ENCODE measurements around the gene PCED1B. TPM values are rescaled to one million over a fixed set of nuclear protein-coding genes. Genes with fewer than 3 reads are reported as not detected.

The PCED1B gene
- total RNA-seq, 5 donors from 2014 or later (not counting 1 experiment from before 2014, with no cell fraction given), result 53.7 to 159 (median 119) TPM

- Mint-ChIP-seq H3K27ac (no peak overlapping the region), H3K27me3 (no peaks in the 10 kb centered on the region), H3K36me3 (peaks cover 38% of the 10 kb centered on the region), H3K9me3 (no peaks in the 10 kb centered on the region), H3K4me1 (peaks cover 3 to 8% (median 4%) of the 10 kb centered on the region in 3 donors), H3K4me3 (no peak overlapping the region)
- CTCF ChIA-PET, result no interaction called here
- Histone ChIP-seq H3K36me3 (ENCODE audit: control insufficient read depth in 2 of 2, extremely low read depth in 1 of 2, insufficient read depth in 1 of 2, low read length in 1 of 2) (peaks cover 0 to 3% of the 10 kb centered on the region in 2 donors), H3K4me1 (ENCODE audit: control insufficient read depth in 1 of 2, extremely low read depth in 1 of 2, insufficient read depth in 2 of 2, low read length in 2 of 2) (no peaks in the 10 kb centered on the region), H3K9me3 (no peaks in the 10 kb centered on the region), H3K27ac (ENCODE audit: low read length) (no peak overlapping the region), H3K27me3 (replicated peaks in 1 of 2; ENCODE audit: control insufficient read depth in 2 of 2, extremely low read depth in 1 of 2, insufficient read depth in 2 of 2, low read length in 1 of 2) (no peaks in the 10 kb centered on the region), H3K4me3 (ENCODE audit: control insufficient read depth in 1 of 2, extremely low read depth in 1 of 2, low read length in 1 of 2) (no peak overlapping the region)
- ATAC-seq (replicated peaks in 1 of 4), result no peak
- DNase-seq, result no peak
- POLR2A ChIA-PET, result interaction anchor here (0.5 to 0.7 kb wide), 2 partner anchors 11 to 1282 kb away, joined by 3 to 4 read pairs; no protein-coding TSS in a partner anchor
- no CpG with 5 or more reads among the region's 5 CpGs for WGBS (ENCODE audit: insufficient coverage)
Observed at GRCh38 chr12:47131011-47131410, 51.6 kb downstream of the PCED1B start.

- Histone ChIP-seq H3K27ac (ENCODE audit: low read length) (no peak overlapping the region), H3K4me1 (ENCODE audit: control insufficient read depth in 1 of 2, extremely low read depth in 1 of 2, insufficient read depth in 2 of 2, low read length in 2 of 2) (no peaks in the 10 kb centered on the region), H3K36me3 (ENCODE audit: control insufficient read depth in 2 of 2, extremely low read depth in 1 of 2, insufficient read depth in 1 of 2, low read length in 1 of 2) (peaks cover 0 to 13% of the 10 kb centered on the region in 2 donors), H3K9me3 (no peaks in the 10 kb centered on the region), H3K27me3 (replicated peaks in 1 of 2; ENCODE audit: control insufficient read depth in 2 of 2, extremely low read depth in 1 of 2, insufficient read depth in 2 of 2, low read length in 1 of 2) (no peaks in the 10 kb centered on the region), H3K4me3 (ENCODE audit: control insufficient read depth in 1 of 2, extremely low read depth in 1 of 2, low read length in 1 of 2) (no peak overlapping the region)
- no peak for ATAC-seq (replicated peaks in 1 of 4)
- H3K4me3 Mint-ChIP-seq, result no peak overlapping the region
- DNase-seq, result no peak
- H3K9me3 Mint-ChIP-seq, result no peaks in the 10 kb centered on the region
- peaks cover 44% of the 10 kb centered on the region for H3K36me3 Mint-ChIP-seq
- ChIA-PET CTCF (interaction anchor here in 1 of 2 donors (0.8 kb wide), 1 partner anchor 109 kb away, joined by 3 read pairs; no protein-coding TSS in a partner anchor), POLR2A (no interaction called here)
- H3K27me3 Mint-ChIP-seq, result no peaks in the 10 kb centered on the region
- WGBS (ENCODE audit: insufficient coverage), result no CpG with 5 or more reads among the region's 3 CpGs
- peaks cover 2 to 8% (median 6%) of the 10 kb centered on the region in 3 donors for H3K4me1 Mint-ChIP-seq
- H3K27ac Mint-ChIP-seq, result peak overlapping the region in 1 of 2 donors; percentile 8
Observed at GRCh38 chr12:47134005-47134404, 54.6 kb downstream of the PCED1B start.

GRCh38 chr12:47135578-47135977 is 56.2 kb downstream of the PCED1B start:
- no peaks in the 10 kb centered on the region for H3K27me3 Mint-ChIP-seq
- H3K4me1 ChIP-seq (ENCODE audit: control insufficient read depth in 1 of 2, extremely low read depth in 1 of 2, insufficient read depth in 2 of 2, low read length in 2 of 2), result no peaks in the 10 kb centered on the region
- CTCF ChIA-PET, result no interaction called here
- H3K9me3 ChIP-seq, result no peaks in the 10 kb centered on the region
- H3K4me3 ChIP-seq (ENCODE audit: control insufficient read depth in 1 of 2, extremely low read depth in 1 of 2, low read length in 1 of 2), result no peak overlapping the region
- DNase-seq (no peak), ATAC-seq (replicated peaks in 1 of 4) (no peak)
- POLR2A ChIA-PET, result no interaction called here
- no peak overlapping the region for H3K27ac Mint-ChIP-seq
- H3K9me3 Mint-ChIP-seq, result peaks cover 0 to 5% (median 0%) of the 10 kb centered on the region in 3 donors
- H3K36me3 ChIP-seq (ENCODE audit: control insufficient read depth in 2 of 2, extremely low read depth in 1 of 2, insufficient read depth in 1 of 2, low read length in 1 of 2), result peaks cover 0 to 13% of the 10 kb centered on the region in 2 donors
- no peak overlapping the region for H3K4me3 Mint-ChIP-seq
- peaks cover 56% of the 10 kb centered on the region for H3K36me3 Mint-ChIP-seq
- 100% methylated on average over 6 of the region's 7 CpGs for WGBS (ENCODE audit: insufficient coverage)
- no peak overlapping the region for H3K27ac ChIP-seq (ENCODE audit: low read length)
- no peaks in the 10 kb centered on the region for H3K27me3 ChIP-seq (replicated peaks in 1 of 2; ENCODE audit: control insufficient read depth in 2 of 2, extremely low read depth in 1 of 2, insufficient read depth in 2 of 2, low read length in 1 of 2)
- H3K4me1 Mint-ChIP-seq, result peaks cover 7 to 14% (median 10%) of the 10 kb centered on the region in 3 donors

- Histone ChIP-seq H3K27me3 (replicated peaks in 1 of 2; ENCODE audit: control insufficient read depth in 2 of 2, extremely low read depth in 1 of 2, insufficient read depth in 2 of 2, low read length in 1 of 2) (no peaks in the 10 kb centered on the region), H3K27ac (ENCODE audit: low read length) (no peak overlapping the region), H3K4me1 (ENCODE audit: control insufficient read depth in 1 of 2, extremely low read depth in 1 of 2, insufficient read depth in 2 of 2, low read length in 2 of 2) (no peaks in the 10 kb centered on the region), H3K9me3 (no peaks in the 10 kb centered on the region), H3K36me3 (ENCODE audit: control insufficient read depth in 2 of 2, extremely low read depth in 1 of 2, insufficient read depth in 1 of 2, low read length in 1 of 2) (peaks cover 0 to 30% of the 10 kb centered on the region in 2 donors), H3K4me3 (ENCODE audit: control insufficient read depth in 1 of 2, extremely low read depth in 1 of 2, low read length in 1 of 2) (no peak overlapping the region)
- peaks cover 60% of the 10 kb centered on the region for H3K36me3 Mint-ChIP-seq
- CTCF ChIA-PET, result no interaction called here
- no peak overlapping the region for H3K4me3 Mint-ChIP-seq
- POLR2A ChIA-PET, result no interaction called here
- H3K4me1 Mint-ChIP-seq, result peaks cover 15 to 21% (median 16%) of the 10 kb centered on the region in 3 donors
- 100% methylated on average over 1 of the region's 2 CpGs for WGBS (ENCODE audit: insufficient coverage)
- no peaks in the 10 kb centered on the region for H3K27me3 Mint-ChIP-seq
- no peak overlapping the region for H3K27ac Mint-ChIP-seq
- H3K9me3 Mint-ChIP-seq, result peaks cover 0 to 8% (median 0%) of the 10 kb centered on the region in 3 donors
- DNase-seq, result no peak
- no peak for ATAC-seq (replicated peaks in 1 of 4)
Observed at GRCh38 chr12:47139000-47139681, 59.7 kb downstream of the PCED1B start.

GRCh38 chr12:47141459-47141858 is 62.0 kb downstream of the PCED1B start:
- Mint-ChIP-seq H3K4me3 (no peak overlapping the region), H3K4me1 (peaks cover 29 to 40% (median 36%) of the 10 kb centered on the region in 3 donors), H3K27ac (no peak overlapping the region), H3K9me3 (peaks cover 0 to 8% (median 0%) of the 10 kb centered on the region in 3 donors), H3K27me3 (no peaks in the 10 kb centered on the region), H3K36me3 (peaks cover 52% of the 10 kb centered on the region)
- no peaks in the 10 kb centered on the region for H3K9me3 ChIP-seq
- CTCF ChIA-PET, result no interaction called here
- no peaks in the 10 kb centered on the region for H3K27me3 ChIP-seq (replicated peaks in 1 of 2; ENCODE audit: control insufficient read depth in 2 of 2, extremely low read depth in 1 of 2, insufficient read depth in 2 of 2, low read length in 1 of 2)
- DNase-seq (no peak), ATAC-seq (replicated peaks in 1 of 4) (peak in 1 of 4 experiments; percentile 20)
- POLR2A ChIA-PET, result no interaction called here
- H3K36me3 ChIP-seq (ENCODE audit: control insufficient read depth in 2 of 2, extremely low read depth in 1 of 2, insufficient read depth in 1 of 2, low read length in 1 of 2), result peaks cover 0 to 27% of the 10 kb centered on the region in 2 donors
- H3K4me1 ChIP-seq (ENCODE audit: control insufficient read depth in 1 of 2, extremely low read depth in 1 of 2, insufficient read depth in 2 of 2, low read length in 2 of 2), result peaks cover 0 to 13% of the 10 kb centered on the region in 2 experiments
- no peak overlapping the region for H3K27ac ChIP-seq (ENCODE audit: low read length)
- no peak overlapping the region for H3K4me3 ChIP-seq (ENCODE audit: control insufficient read depth in 1 of 2, extremely low read depth in 1 of 2, low read length in 1 of 2)

GRCh38 chr12:47144769-47145168 is 65.3 kb downstream of the PCED1B start:
- Histone ChIP-seq H3K27me3 (replicated peaks in 1 of 2; ENCODE audit: control insufficient read depth in 2 of 2, extremely low read depth in 1 of 2, insufficient read depth in 2 of 2, low read length in 1 of 2) (no peaks in the 10 kb centered on the region), H3K27ac (ENCODE audit: low read length) (peak overlapping the region; percentile 15), H3K36me3 (ENCODE audit: control insufficient read depth in 2 of 2, extremely low read depth in 1 of 2, insufficient read depth in 1 of 2, low read length in 1 of 2) (peaks cover 0 to 17% of the 10 kb centered on the region in 2 donors), H3K9me3 (no peaks in the 10 kb centered on the region), H3K4me1 (ENCODE audit: control insufficient read depth in 1 of 2, extremely low read depth in 1 of 2, insufficient read depth in 2 of 2, low read length in 2 of 2) (peaks cover 0 to 13% of the 10 kb centered on the region in 2 experiments), H3K4me3 (ENCODE audit: control insufficient read depth in 1 of 2, extremely low read depth in 1 of 2, low read length in 1 of 2) (no peak overlapping the region)
- H3K4me3 Mint-ChIP-seq, result no peak overlapping the region
- ATAC-seq (replicated peaks in 1 of 4), result peak in 1 of 4 experiments; percentile 12
- peaks cover 44% of the 10 kb centered on the region for H3K36me3 Mint-ChIP-seq
- no CpG with 5 or more reads among the region's 2 CpGs for WGBS (ENCODE audit: insufficient coverage)
- POLR2A ChIA-PET, result interaction anchor here in 1 of 2 donors (0.6 kb wide), 1 partner anchor 883 kb away, joined by 3 read pairs; no protein-coding TSS in a partner anchor
- H3K27me3 Mint-ChIP-seq, result no peaks in the 10 kb centered on the region
- H3K27ac Mint-ChIP-seq, result peak overlapping the region; percentile 87 to 93
- DNase-seq, result no peak
- CTCF ChIA-PET, result interaction anchor here in 1 of 2 donors (0.6 to 1.5 kb wide), 3 partner anchors 11 to 1418 kb away, joined by 3 to 4 read pairs (median 3); no protein-coding TSS in a partner anchor
- peaks cover 0 to 2% (median 0%) of the 10 kb centered on the region in 3 donors for H3K9me3 Mint-ChIP-seq
- H3K4me1 Mint-ChIP-seq, result peaks cover 23 to 43% (median 40%) of the 10 kb centered on the region in 3 donors

Measured in T-cell (primary cell).